ENCODE data around the gene ACVR1.

ACVR1 gene

GRCh38 chr2:157872791-157873190 is 3.3 kb downstream of the ACVR1 start:
- Histone ChIP-seq H3K27me3 (ENCODE audit: insufficient read depth, low read depth, severe bottlenecking) (no peaks in the 10 kb centered on the region), H3K9me3 (ENCODE audit: severe bottlenecking) (no peaks in the 10 kb centered on the region), H3K36me3 (no peaks in the 10 kb centered on the region), H3K27ac (no peak overlapping the region), H3K4me3 (ENCODE audit: low read depth, low read length) (no peak overlapping the region)
- no peak for TF ChIP-seq CTCF (IDR thresholded peaks at IDR 0.05; ENCODE audit: low read depth, low read length)
- no peak for DNase-seq

- no peaks in the 10 kb centered on the region for H3K36me3 ChIP-seq
- no peak overlapping the region for H3K4me3 ChIP-seq (ENCODE audit: low read depth, low read length)
- TF ChIP-seq CTCF (IDR thresholded peaks at IDR 0.05; ENCODE audit: low read depth, low read length) = no peak
- H3K27me3 ChIP-seq (ENCODE audit: insufficient read depth, low read depth, severe bottlenecking) = no peaks in the 10 kb centered on the region
- no peak overlapping the region for H3K27ac ChIP-seq
- H3K9me3 ChIP-seq (ENCODE audit: severe bottlenecking) = no peaks in the 10 kb centered on the region
- DNase-seq = no peak
Observed at GRCh38 chr2:157871415-157871814, 4.7 kb downstream of the ACVR1 start.

DNA sequence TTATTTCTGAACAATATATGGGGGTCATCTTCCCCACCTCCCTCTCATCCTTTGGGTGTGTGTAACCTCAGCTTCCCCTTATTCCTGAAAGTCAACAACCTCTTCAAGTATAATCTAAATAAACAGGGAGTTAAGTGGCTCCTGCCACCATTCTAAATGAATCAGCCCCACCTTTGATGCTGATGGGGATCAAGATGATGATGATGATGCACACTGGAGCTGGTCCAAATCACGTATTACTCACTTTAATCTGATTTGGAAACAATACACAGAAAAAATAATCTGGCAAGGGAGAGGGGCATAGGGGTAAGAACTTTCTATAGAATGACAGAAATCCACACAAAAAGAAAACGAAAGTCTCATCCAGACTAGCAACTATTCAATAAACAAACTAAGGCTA is 7.1 kb downstream of the ACVR1 start:
- no peak for DNase-seq
- Histone ChIP-seq H3K4me3 (ENCODE audit: low read depth, low read length) (no peak overlapping the region), H3K36me3 (no peaks in the 10 kb centered on the region), H3K27ac (no peak overlapping the region), H3K27me3 (ENCODE audit: insufficient read depth, low read depth, severe bottlenecking) (no peaks in the 10 kb centered on the region), H3K9me3 (ENCODE audit: severe bottlenecking) (no peaks in the 10 kb centered on the region)
- no peak for TF ChIP-seq CTCF (IDR thresholded peaks at IDR 0.05; ENCODE audit: low read depth, low read length)

DNA sequence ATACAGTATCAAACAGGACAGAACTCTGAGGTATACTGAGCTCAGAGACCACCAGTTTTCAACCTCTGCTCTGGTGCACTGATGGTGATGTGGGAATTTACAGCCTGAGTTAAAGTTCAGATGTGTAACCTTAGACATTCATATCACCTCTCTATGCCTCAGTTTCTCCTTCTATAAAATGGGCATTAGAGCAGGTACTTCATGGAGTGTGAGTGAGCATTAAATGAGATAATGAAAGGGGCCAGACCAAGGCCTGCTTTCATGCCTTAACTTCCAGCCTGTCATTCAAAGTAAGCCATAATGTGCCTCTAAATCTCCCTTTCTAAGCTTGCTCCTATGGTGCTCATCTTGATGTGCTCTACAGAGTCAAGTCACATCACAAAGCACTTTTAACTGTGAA is 8.4 kb downstream of the ACVR1 start:
- no peaks in the 10 kb centered on the region for H3K36me3 ChIP-seq
- H3K27ac ChIP-seq = no peak overlapping the region
- TF ChIP-seq CTCF (IDR thresholded peaks at IDR 0.05; ENCODE audit: low read depth, low read length) = no peak
- H3K9me3 ChIP-seq (ENCODE audit: severe bottlenecking) = no peaks in the 10 kb centered on the region
- H3K27me3 ChIP-seq (ENCODE audit: insufficient read depth, low read depth, severe bottlenecking) = no peaks in the 10 kb centered on the region
- no peak overlapping the region for H3K4me3 ChIP-seq (ENCODE audit: low read depth, low read length)
- DNase-seq = no peak

DNA sequence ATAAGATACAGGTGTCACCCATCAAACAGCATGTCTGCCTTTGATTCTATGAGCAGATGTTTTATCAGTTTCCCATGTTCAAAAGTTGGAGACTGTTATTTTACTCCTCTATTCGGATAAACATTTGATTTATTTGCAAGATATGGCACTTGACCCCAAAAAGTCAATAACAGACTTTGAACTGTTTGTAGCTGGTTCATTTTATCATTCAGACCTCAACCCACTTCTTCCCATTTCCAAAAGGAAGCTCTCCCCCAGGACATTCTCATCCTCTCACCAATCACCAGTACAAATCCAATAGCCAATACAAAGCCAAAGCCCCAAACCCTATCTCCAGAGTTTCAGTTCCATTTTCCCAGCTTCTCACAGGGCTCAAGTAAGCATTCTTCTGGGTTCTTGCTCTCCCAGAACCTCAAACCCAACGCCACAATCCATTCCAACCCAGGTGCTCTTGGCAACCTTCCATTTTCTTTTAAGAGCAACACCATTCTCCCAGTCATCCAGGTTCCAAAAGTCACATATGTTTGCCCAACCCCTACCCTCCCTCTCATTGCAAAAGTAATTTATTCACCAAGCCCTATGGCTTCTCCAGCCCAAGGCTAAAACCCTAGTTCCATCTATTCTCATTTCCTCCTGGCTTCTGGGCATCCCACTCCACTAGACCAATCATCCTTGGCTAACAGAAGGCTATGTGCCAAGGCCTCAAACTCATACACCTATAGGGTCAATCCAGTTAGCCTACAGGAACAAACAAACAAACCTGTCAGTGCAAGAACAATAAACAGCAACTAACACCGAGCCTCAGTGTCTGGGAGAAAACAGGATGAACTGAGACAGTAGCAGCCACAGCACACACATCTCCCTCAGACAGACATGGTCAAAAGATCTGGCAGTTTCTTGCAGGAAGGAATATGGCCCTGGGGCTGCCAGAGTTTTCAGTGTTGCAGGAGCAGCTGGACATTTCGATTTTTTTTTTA is 9.2 kb downstream of the ACVR1 start:
- no peak for TF ChIP-seq CTCF (IDR thresholded peaks at IDR 0.05; ENCODE audit: low read depth, low read length)
- no peaks in the 10 kb centered on the region for H3K27me3 ChIP-seq (ENCODE audit: insufficient read depth, low read depth, severe bottlenecking)
- H3K27ac ChIP-seq = no peak overlapping the region
- H3K9me3 ChIP-seq (ENCODE audit: severe bottlenecking) = no peaks in the 10 kb centered on the region
- no peak overlapping the region for H3K4me3 ChIP-seq (ENCODE audit: low read depth, low read length)
- no peak for DNase-seq
- no peaks in the 10 kb centered on the region for H3K36me3 ChIP-seq
